OCI-LY3 (cell line): Measurements from ENCODE around the gene GNAZ.

ENCODE experiments used
- H2AFZ ChIP-seq: fragments of 200-600, 300-600 bp; shearing (Covaris generic); 2 replicates; pipeline ENCODE4 v1.6.0; 2014; ENCODE audit warnings: antibody characterized with exemption, low read depth, low read length
- H3K27ac ChIP-seq: fragments of 200-600, 300-600 bp; sonication (generic); 2 replicates; pipeline ENCODE4 v1.5.1; 2014; ENCODE audit warnings: mild to moderate bottlenecking, low read length, moderate library complexity, mixed read lengths
- H3K27me3 ChIP-seq: fragments of 200-600, 300-600 bp; sonication (generic); 2 replicates; pipeline ENCODE4 v1.6.1; 2014; ENCODE audit warnings: low read depth, low read length, mixed read lengths
- H3K36me3 ChIP-seq: fragments of 200-600, 300-600 bp; sonication (generic); replicated peaks from 2 replicates; pipeline ENCODE3; 2014; ENCODE audit warnings: low read depth, low read length, mixed read lengths
- H3K4me1 ChIP-seq: fragments of 300-600, 200-600 bp; sonication (generic); 2 replicates; pipeline ENCODE4 v1.6.1; 2014; ENCODE audit warnings: low read length, mixed read lengths
- H3K4me2 ChIP-seq: fragments of 200-600, 300-600 bp; sonication (generic); 2 replicates; pipeline ENCODE4 v1.6.1; 2014; ENCODE audit warnings: low read length, mixed read lengths
- H3K4me3 ChIP-seq: fragments of 300-600, 200-600 bp; sonication (generic); 2 replicates; pipeline ENCODE4 v1.5.1; 2014; ENCODE audit warnings: antibody characterized with exemption, mild to moderate bottlenecking, low read length, moderate library complexity
- H3K79me2 ChIP-seq: fragments of 300-600, 200-600 bp; shearing (Covaris generic); 2 replicates; pipeline ENCODE4 v1.6.1; 2014; ENCODE audit warnings: mild to moderate bottlenecking, low read length, mixed read lengths
- H3K9ac ChIP-seq: fragments of 300-600, 200-600 bp; shearing (Covaris generic); 2 replicates; pipeline ENCODE4 v1.6.0; 2014; ENCODE audit warnings: mild to moderate bottlenecking, low read length, moderate library complexity
- H3K9me3 ChIP-seq: fragments of 200-600, 300-600 bp; shearing (Covaris generic); 2 replicates; pipeline ENCODE4 v1.6.1; 2014; ENCODE audit warnings: low read length, mixed read lengths; ENCODE audit not compliant: insufficient read depth
- H4K20me1 ChIP-seq: fragments of 200-600, 300-600 bp; sonication (generic); 2 replicates; pipeline ENCODE4 v1.6.1; 2016; ENCODE audit warnings: low read length, mixed read lengths; ENCODE audit not compliant: insufficient read depth
- EZH2phosphoT487 ChIP-seq: fragments of 200-600 bp; shearing (Covaris generic); IDR thresholded peaks from 2 replicates; pipeline ENCODE4 v1.6.1; 2018; ENCODE audit warnings: antibody characterized with exemption, mixed run types, low read depth
- TF ChIP-seq, protein P1 (sequence below): fragments of 200-600, 300-600 bp; sonication (generic); IDR thresholded peaks from 2 replicates; pipeline ENCODE4 v1.5.1; 2014; ENCODE audit warnings: antibody characterized with exemption, low read length, low read depth

Gene GNAZ

GRCh38 chr22:23103199-23103954 is 33.1 kb downstream of the GNAZ start:
- peaks cover 63% of the 10 kb centered on the region for H3K36me3 ChIP-seq
- peaks cover 26% of the 10 kb centered on the region; the same call in 1 of the 2 replicates for H3K79me2 ChIP-seq
- TF ChIP-seq EZH2phosphoT487, result no peak
- TF ChIP-seq, protein P1, sequence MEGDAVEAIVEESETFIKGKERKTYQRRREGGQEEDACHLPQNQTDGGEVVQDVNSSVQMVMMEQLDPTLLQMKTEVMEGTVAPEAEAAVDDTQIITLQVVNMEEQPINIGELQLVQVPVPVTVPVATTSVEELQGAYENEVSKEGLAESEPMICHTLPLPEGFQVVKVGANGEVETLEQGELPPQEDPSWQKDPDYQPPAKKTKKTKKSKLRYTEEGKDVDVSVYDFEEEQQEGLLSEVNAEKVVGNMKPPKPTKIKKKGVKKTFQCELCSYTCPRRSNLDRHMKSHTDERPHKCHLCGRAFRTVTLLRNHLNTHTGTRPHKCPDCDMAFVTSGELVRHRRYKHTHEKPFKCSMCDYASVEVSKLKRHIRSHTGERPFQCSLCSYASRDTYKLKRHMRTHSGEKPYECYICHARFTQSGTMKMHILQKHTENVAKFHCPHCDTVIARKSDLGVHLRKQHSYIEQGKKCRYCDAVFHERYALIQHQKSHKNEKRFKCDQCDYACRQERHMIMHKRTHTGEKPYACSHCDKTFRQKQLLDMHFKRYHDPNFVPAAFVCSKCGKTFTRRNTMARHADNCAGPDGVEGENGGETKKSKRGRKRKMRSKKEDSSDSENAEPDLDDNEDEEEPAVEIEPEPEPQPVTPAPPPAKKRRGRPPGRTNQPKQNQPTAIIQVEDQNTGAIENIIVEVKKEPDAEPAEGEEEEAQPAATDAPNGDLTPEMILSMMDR, result no peak
- no peak overlapping the region for H3K4me3 ChIP-seq
- H3K27me3 ChIP-seq, result no peaks in the 10 kb centered on the region
- H3K9ac ChIP-seq, result no peak overlapping the region
- no peak overlapping the region for H2AFZ ChIP-seq
- no peak overlapping the region for H3K27ac ChIP-seq
- H3K4me1 ChIP-seq, result no peaks in the 10 kb centered on the region
- H3K9me3 ChIP-seq, result no peaks in the 10 kb centered on the region
- H4K20me1 ChIP-seq, result peaks cover 96% of the 10 kb centered on the region
- H3K4me2 ChIP-seq, result no peak overlapping the region

- Histone ChIP-seq H4K20me1 (peaks cover 96% of the 10 kb centered on the region), H3K4me2 (no peak overlapping the region), H3K36me3 (peaks cover 61% of the 10 kb centered on the region), H3K9me3 (no peaks in the 10 kb centered on the region), H2AFZ (no peak overlapping the region), H3K27ac (no peak overlapping the region), H3K27me3 (no peaks in the 10 kb centered on the region), H3K4me1 (no peaks in the 10 kb centered on the region), H3K79me2 (peaks cover 20% of the 10 kb centered on the region; the same call in 1 of the 2 replicates), H3K9ac (no peak overlapping the region), H3K4me3 (no peak overlapping the region)
- no peak for TF ChIP-seq EZH2phosphoT487
- TF ChIP-seq, protein P1, result no peak
Observed at GRCh38 chr22:23104187-23104971, 34.1 kb downstream of the GNAZ start.

DNA sequence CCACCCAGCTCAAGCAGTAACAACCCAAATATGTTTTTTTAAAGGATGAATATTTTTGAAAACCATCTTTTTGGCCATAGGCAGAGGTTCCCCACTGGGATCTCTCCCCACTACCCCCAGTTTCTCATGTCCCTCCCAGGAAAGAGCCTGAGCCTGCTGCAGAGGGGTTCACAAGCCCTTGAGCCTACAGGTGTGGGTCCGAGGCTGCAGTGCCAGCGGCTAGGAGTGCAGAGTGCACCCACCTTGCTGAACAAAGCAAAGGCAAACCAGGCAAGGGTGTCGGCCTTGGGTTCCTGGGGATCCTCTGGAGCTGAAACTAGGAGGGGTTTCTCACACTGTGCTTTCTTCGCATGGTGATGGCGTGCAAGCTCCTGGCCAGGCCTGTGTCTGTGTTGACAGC is 35.0 kb downstream of the GNAZ start:
- no peak overlapping the region for H3K9ac ChIP-seq
- no peak overlapping the region for H2AFZ ChIP-seq
- H3K36me3 ChIP-seq, result peaks cover 54% of the 10 kb centered on the region
- peaks cover 96% of the 10 kb centered on the region for H4K20me1 ChIP-seq
- no peak overlapping the region for H3K4me3 ChIP-seq
- H3K79me2 ChIP-seq, result peaks cover 13% of the 10 kb centered on the region; the same call in 1 of the 2 replicates
- H3K4me2 ChIP-seq, result no peak overlapping the region
- H3K9me3 ChIP-seq, result no peaks in the 10 kb centered on the region
- TF ChIP-seq, protein P1, result no peak
- TF ChIP-seq EZH2phosphoT487, result no peak
- H3K4me1 ChIP-seq, result no peaks in the 10 kb centered on the region
- H3K27ac ChIP-seq, result no peak overlapping the region
- no peaks in the 10 kb centered on the region for H3K27me3 ChIP-seq

- Histone ChIP-seq H4K20me1 (peaks cover 96% of the 10 kb centered on the region), H3K27ac (no peak overlapping the region), H3K4me3 (no peak overlapping the region)
Observed at GRCh38 chr22:23105919-23106318, 35.6 kb downstream of the GNAZ start.

More at GRCh38 chr22:23105919-23106318, 35.6 kb downstream of the GNAZ start:
- H3K36me3 ChIP-seq, result peaks cover 49% of the 10 kb centered on the region
- no peaks in the 10 kb centered on the region for H3K27me3 ChIP-seq
- H2AFZ ChIP-seq, result no peak overlapping the region
- H3K4me2 ChIP-seq, result no peak overlapping the region
- no peaks in the 10 kb centered on the region for H3K4me1 ChIP-seq
- TF ChIP-seq, protein P1, result no peak
- no peak for TF ChIP-seq EZH2phosphoT487
- no peaks in the 10 kb centered on the region for H3K9me3 ChIP-seq
- H3K79me2 ChIP-seq, result peaks cover 10% of the 10 kb centered on the region; the same call in 1 of the 2 replicates
- no peak overlapping the region for H3K9ac ChIP-seq
